HG03039 (cell line): ENCODE data around the gene TCTA.
"Not testable (repeated sequence)": the region's sequence is repeated elsewhere in the genome, so short reads cannot be mapped to it uniquely, and the experiment has no call there.

Experiments
- ATAC-seq: cut with Tn5 transposase; IDR thresholded peaks from one replicate; pipeline ENCODE4 v1.9.1; 2021; ENCODE audit warnings: mild to moderate bottlenecking, moderate library complexity; ENCODE audit not compliant: unreplicated experiment

TCTA gene, protein sequence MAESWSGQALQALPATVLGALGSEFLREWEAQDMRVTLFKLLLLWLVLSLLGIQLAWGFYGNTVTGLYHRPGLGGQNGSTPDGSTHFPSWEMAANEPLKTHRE

GRCh38 chr3:49411968-49412631 is at the start of gene TCTA, which contains the start of gene RHOA:
Gene TCTA (plus strand): TSS chr3:49412423. CDS start chr3:49412427, 4 bp downstream.
Gene RHOA (minus strand): TSS chr3:49411976. CDS start chr3:49375589, 36,387 bp downstream.
- ATAC-seq, result peak; percentile 67

DNA sequence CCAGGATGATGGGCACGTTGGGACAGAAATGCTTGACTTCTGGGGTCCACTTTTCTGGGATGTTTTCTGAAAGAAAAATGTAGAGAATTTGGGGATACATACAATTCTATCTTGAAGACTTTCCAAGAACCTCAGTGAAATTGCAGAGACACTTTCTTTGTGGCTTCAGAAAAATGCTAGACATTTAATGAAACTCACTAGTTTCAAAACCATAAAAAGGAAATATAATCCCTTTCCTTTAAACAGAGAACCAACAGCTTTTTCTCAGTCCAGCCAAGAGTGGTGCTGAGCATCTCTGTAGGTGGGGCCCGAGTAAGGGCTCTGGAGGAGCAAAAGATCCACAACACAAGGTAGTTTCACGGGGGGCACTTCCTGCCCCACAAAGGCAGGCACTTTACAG is 49.7 kb upstream of the TCTA start:
- no peak for ATAC-seq

- ATAC-seq, result no peak
Observed at GRCh38 chr3:49370585-49371290, 41.5 kb upstream of the TCTA start.

GRCh38 chr3:49371946-49372345 is 40.3 kb upstream of the TCTA start:
- no peak for ATAC-seq

- no peak for ATAC-seq
Observed at GRCh38 chr3:49377483-49377882, 34.7 kb upstream of the TCTA start.

- ATAC-seq, result no peak
Observed at GRCh38 chr3:49378249-49378895, 33.9 kb upstream of the TCTA start.

DNA sequence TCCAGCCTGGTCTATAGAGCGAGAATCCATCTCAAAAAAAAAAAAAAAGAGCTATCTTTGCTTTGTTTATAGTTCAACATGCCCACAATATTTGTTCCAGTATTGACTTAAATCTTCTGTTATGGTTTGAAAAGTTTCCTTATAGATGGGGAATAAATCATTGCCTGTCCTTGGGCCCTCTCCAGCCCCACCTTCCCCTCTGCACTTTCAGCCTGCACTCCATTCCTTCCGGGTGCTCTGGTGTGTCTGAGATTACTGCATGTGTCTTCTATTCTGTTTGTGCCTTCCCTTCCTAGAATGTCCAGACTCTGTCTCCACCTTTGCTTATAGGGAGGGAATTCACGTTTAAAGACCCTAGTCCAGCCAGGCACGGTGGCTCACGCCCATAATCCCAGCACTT is 28.8 kb upstream of the TCTA start:
- no peak for ATAC-seq

DNA sequence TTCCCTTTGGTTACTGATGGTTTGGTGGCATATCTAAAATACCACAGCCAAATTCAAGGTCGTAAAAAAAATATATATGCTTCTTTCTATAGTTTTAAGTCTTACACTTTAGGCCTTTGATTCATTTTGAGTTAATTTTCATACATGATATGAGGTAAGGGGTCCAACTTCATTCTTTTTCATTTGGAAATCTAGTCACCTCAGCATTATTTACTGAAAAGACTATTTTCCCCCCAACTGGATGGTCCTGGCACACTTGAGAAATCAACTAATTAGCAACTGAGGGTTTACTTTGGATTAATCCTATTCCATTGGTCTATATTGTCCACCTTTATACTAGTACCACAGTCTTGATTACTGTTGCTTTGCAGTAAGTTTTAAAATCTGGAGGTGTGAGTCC is 26.6 kb upstream of the TCTA start:
- no peak for ATAC-seq

GRCh38 chr3:49386056-49386756 is 26.0 kb upstream of the TCTA start:
- ATAC-seq, result no peak

- ATAC-seq, result no peak
Observed at GRCh38 chr3:49387721-49388120, 24.5 kb upstream of the TCTA start.

DNA sequence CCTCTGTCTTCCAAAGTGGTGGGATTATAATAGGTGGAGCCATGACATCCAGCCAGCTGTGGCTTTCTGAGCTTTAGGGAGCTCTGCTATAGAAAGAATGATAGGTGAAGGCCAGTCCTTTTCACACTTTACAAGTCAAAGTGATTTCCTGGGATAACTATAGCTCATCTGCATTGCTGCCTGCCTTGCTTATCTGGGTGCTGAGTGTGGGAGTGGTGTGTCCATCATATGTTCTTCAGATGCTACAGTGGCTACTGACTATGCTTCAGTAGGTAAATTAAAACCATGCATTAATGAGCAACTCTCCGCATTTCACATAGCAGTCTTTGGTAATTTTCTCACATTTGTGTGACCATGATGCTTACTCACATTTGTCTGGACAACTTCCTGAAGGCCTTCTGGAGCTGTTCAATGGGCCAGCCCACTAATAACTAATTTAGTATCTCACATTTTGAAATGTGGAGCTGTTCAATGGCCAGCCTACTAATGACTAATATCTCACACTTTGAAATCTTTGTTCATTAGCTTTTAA is 23.9 kb upstream of the TCTA start:
- no peak for ATAC-seq

GRCh38 chr3:49389297-49389696 is 22.9 kb upstream of the TCTA start:
- ATAC-seq, result no peak

GRCh38 chr3:49391310-49391709 is 20.9 kb upstream of the TCTA start:
- ATAC-seq, result not testable (repeated sequence)

DNA sequence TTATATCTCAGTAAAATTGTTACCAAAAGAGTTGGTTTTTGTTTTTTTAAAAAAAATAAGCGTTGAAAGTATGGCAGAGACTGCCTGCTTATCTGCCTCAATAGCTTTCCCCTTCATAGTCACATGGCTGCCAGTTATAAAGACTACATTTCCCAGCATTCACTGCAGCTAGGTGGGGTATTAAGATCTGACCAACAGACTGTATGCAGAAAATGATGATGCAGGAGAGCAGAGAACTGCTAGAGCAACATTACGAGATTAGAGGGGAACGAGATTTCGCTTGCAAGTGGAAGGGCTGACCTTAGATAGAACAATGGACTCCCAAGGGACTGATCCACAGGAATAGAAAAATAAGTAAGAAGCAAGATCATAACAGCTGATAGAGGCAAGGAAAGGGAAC is 14.8 kb upstream of the TCTA start:
- no peak for ATAC-seq

GRCh38 chr3:49399461-49399860 is 12.8 kb upstream of the TCTA start:
- ATAC-seq, result no peak

GRCh38 chr3:49401766-49402165 is 10.5 kb upstream of the TCTA start:
- ATAC-seq, result no peak

DNA sequence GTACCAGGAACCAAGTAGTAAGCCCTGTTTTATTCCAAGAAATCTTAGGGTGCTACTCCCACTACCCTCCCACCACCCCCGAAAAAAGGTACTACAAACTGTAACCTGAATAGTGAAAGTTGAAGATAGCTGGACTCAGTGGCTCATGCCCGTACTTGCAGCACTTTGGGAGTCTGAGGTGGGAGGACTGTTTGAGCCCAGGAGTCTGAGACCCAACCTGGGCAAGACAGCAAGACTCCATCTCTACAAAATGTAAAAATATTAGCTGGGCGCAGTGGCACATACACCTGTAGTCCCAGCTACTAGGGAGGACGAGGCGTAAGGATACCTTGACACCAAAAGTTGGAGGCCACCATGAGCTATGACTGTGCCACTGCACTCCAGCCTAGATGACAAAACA is 8.3 kb upstream of the TCTA start:
- ATAC-seq, result no peak

DNA sequence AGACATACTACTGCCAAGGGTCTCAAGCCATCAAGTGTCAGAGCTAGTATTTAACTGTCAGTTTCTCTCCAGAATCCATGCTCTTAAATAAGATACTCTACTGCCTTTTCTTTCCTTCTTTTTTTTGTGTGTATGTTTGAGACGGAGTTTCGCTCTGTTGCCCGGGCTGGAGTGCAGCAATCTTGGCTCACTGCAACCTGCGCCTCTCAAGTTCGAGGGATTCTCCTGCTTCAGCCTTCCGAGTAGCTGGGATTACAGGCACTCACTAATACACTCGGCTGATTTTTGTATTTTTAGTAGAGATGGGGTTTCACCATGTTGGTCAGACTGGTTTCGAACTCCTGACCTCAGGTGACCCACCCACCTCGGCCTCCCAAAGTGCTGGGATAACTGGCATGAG is 6.7 kb upstream of the TCTA start:
- not testable (repeated sequence) for ATAC-seq

DNA sequence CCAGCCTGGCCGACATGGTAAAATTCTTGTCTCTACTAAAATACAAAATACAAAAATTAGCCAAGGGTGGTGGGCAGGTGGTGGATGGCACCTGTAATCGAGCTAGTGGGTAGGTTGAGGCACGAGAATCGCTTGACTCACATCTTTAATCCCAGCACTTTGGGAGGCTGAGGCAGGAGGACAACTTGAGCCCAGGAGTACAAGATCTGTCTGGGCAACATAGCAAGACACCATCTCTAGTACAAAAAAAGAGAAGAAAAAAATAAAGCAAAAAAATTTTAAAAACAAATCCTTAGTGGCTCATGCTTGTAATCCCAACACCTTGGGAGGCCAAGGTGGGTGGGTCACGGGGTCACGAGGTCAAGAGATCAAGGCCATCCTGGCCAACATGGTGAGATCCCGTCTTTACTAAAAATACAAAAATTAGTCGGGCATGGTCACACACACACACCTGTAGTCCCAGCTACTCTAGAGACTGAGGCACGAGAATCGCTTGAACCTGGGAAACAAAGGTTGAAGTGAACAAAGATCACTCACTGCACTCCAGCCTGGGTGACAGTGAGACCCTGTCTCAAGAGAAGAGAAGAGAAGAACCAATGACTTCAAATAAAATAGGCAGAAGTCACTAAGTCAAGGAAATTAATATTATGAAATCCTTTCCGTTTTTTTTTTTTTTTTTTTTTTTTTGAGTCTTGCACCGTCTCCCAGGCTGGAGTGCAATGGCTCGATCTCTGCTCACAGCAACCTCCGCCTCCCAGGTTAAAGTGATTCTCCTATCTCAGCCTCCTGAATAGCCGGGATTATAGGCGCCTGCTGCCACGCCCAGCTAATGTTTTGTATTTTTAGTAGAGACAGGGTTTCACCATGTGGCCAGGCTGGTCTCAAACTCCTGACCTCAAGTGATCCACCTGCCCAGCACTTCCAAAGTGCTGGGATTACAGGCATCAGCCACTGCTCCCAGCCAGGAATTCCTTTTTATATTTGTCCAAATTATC is 5.4 kb upstream of the TCTA start:
- ATAC-seq, result no peak
